HL-60 (cell line): ENCODE measurements around the gene SNX3.

Experiments
- GABPA ChIP-seq: IDR thresholded peaks from 2 replicates; pipeline ENCODE4 v1.6.1; 2012; ENCODE audit warnings: low read depth
- TF ChIP-seq, protein P1 (sequence below): IDR thresholded peaks from one replicate; pipeline ENCODE4 v1.5.1; 2011; ENCODE audit warnings: low read length, control low read depth, inconsistent platforms; ENCODE audit not compliant: insufficient read depth

DNA sequence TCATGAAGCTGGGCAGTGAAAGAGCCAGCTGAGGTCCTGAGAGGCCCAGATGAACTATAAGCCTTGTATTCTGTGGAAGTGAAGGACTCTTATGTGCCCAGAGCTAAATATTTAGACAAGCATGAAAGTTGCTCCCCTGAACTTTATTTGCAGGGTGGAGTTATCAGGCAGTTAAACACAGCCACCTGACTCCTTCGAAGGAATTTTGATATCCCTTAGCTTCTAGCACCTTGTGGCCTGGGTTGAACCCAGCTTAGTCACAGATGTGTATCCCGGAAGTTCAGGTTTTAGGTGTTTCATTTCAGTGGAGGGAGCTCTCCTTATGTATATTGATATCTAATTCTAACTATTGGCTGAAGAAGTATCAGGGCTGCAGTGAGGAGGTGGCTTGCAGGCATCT lies 74.6 kb downstream of the SNX3 start:
- TF ChIP-seq, protein P1, sequence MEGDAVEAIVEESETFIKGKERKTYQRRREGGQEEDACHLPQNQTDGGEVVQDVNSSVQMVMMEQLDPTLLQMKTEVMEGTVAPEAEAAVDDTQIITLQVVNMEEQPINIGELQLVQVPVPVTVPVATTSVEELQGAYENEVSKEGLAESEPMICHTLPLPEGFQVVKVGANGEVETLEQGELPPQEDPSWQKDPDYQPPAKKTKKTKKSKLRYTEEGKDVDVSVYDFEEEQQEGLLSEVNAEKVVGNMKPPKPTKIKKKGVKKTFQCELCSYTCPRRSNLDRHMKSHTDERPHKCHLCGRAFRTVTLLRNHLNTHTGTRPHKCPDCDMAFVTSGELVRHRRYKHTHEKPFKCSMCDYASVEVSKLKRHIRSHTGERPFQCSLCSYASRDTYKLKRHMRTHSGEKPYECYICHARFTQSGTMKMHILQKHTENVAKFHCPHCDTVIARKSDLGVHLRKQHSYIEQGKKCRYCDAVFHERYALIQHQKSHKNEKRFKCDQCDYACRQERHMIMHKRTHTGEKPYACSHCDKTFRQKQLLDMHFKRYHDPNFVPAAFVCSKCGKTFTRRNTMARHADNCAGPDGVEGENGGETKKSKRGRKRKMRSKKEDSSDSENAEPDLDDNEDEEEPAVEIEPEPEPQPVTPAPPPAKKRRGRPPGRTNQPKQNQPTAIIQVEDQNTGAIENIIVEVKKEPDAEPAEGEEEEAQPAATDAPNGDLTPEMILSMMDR = no peak
- no peak for TF ChIP-seq GABPA
